Upper lobe of left lung (tissue), 4 donors: Measurements from ENCODE around the gene C14orf93.

Experiments used
- CTCF ChIP-seq, 6 experiments: fragments of 450-650 bp in 4 of 6; fragments of 200-600 bp in 2 of 6; sonication (generic) in 2 of 6; IDR thresholded peaks; one replicate each; pipeline ENCODE4 v1.5.1; 2016 to 2019; ENCODE audit warnings: antibody characterized with exemption in 6 of 6
- EP300 ChIP-seq, 4 donors: sonication (generic); formaldehyde crosslinking; IDR thresholded peaks; one replicate each; pipeline ENCODE4 v1.5.1; 2017; ENCODE audit warnings: antibody characterized with exemption in 4 of 4, control low read depth in 2 of 4
- POLR2A ChIP-seq, 4 donors: fragments of 450-650 bp; IDR thresholded peaks; one replicate each; pipeline ENCODE4 v1.5.1; 2016 to 2017; ENCODE audit warnings: antibody characterized with exemption in 4 of 4, mild to moderate bottlenecking in 2 of 4

GRCh38 chr14:23049011-23049410 is 39.1 kb upstream of the C14orf93 start:
- no peak for TF ChIP-seq CTCF (IDR thresholded peaks at IDR 0.05)
- no peak for TF ChIP-seq EP300 (IDR thresholded peaks at IDR 0.05)
- no peak for TF ChIP-seq POLR2A (IDR thresholded peaks at IDR 0.05)
